Measurements from ENCODE around the gene DCTN2.

The DCTN2 gene

DNA sequence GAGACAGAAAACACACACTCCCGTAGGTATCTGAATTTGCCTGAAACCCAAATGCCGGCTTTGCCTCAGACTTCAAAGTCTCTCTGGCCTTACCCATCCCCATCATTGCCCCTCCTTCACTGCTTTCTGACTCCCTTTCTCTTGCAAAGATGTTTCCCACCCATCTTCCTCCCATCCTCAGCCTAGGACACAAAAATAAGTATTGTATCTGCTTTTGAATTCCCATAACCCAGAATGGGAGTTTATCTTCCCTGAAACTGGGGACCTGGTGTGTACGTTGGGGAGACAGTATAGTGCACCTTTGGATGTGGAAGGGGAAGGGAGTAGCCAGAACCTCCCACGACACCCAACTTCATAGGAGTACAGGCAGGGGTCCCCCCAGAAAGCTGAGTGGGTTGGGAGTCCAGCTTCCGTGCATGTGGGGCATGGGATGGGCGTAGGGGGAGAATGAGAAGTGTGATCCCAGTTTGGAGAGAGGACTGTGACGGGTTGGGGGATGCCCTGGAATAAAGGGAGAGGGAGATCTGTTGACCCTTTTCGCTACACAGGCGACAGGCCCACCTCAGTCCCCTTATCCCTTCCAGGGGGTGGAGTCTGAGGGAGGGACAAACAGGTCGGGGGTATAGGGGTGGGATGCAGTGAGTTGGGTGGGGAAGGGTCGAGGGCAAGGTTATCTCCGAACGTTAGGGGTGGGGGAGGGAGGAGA lies 2.4 kb upstream of the DCTN2 start:
- no peak for DNase-seq

DNA sequence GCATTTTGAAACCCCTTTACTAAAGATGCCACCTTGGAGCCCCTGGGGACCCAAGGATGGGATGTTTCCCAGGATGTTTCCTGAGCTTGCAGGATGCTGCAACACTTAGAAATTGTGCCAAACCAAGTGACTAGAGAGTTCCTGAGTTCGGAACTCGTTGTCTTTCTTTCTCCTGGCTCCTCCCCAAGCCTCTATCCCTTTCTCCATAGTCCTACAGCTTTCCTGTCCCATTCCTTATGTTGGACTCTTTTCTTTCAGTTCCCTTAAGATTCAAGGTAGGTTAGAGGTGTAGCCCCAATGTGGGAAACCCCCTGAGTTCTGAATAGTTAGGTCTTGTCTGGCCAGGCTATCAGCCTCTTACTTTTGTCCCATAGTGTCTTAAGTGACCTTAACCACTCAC lies 1.5 kb upstream of the DCTN2 start:
- DNase-seq = no peak

DNA sequence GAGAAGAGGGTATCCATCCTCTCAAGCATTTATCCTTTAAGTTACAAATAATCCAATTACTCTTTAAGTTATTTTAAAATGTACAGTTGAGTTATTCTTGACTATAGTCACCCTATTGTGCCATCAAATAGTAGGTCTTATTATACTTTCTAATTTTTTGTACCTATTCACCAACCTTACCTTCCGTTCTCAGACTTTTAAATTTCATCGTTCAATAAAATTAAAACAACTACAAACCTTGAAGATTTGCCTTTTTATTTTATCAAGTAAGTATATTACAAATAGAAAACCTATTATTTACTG lies 972 bp upstream of the DCTN2 start:
- no peak for DNase-seq

DNA sequence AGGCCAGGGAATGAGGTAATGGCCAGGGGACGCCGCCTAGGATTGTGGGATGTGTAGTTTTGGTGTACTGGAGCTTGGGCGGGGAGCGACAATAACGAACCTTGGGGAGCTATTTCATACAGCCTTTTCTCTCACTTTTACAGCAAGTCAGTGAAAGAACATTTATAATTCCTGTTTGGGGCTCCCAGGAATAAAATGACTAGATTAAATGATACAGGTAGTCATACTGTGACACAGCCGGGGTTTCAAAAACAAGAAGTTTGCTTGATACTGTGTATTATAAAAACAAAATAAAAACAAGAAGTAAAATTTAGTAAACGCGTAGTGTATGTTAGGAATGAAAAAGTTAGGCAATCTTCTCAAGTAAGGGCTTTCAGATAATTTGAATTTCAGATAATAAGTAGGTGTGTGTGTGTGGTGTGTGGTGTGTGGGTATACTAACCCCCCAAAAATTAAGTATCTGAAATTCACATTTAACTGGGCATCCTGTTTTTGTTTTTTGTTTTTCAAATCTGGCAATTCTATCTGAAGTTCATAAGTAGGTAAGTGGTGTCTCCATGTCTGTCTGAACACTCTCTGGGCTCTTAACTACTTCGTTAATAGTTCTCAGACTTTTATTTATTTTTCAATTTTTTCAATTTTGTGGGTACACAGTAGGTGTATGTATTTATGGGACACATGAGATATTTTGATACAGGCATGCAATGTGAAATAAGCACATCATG lies 458 bp upstream of the DCTN2 start:
- DNase-seq = no peak

DNA sequence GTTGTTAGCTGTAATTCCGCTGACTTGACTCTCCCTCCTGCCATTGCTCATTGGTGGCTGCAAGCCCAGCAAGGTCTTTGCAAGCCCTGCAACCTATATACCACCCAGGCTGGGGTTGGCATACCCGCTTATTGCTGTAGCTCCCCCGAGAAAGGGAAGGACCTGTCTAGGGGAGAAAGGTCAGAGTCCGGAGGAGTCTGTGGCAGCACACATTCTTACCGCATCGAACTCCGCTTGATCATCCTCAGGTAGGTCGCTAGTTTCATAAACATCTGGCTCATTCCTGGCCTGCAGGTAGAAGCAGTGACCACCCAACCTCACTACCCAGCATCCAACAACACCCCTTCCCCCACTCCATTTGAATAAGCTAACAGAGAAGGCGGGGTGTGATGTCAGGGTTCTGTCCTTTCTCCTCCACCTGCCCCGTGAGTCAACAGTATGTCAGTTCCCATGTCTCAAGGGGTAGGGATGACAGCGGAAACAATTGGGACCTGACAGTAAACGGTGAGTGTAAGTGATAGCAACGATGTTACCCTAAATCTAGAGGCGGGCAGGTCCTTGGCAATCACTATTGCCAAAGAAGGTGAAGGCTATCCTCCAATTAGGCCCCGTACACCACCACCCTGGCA lies 1.1 kb downstream of the DCTN2 start:
- DNase-seq = no peak

DNA sequence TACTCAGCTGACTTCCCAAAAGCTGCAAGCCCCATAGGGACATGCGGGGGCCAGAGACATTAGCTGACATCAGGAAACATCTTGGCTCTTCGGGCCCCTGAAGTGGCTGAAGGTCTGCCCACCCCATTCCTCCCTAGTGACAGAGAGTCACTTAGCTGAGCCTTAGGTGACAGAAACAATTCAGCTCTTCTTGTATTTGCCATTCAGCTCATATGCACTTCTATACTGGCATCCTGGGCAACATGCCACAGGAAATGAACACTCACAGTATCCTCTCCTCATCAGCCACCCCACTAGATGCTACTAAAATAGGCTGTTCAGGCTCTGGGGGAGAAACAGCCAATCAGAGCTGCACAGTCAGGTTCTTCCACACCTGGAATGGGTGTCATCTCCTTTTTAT lies 3.4 kb downstream of the DCTN2 start:
- DNase-seq = no peak

DNA sequence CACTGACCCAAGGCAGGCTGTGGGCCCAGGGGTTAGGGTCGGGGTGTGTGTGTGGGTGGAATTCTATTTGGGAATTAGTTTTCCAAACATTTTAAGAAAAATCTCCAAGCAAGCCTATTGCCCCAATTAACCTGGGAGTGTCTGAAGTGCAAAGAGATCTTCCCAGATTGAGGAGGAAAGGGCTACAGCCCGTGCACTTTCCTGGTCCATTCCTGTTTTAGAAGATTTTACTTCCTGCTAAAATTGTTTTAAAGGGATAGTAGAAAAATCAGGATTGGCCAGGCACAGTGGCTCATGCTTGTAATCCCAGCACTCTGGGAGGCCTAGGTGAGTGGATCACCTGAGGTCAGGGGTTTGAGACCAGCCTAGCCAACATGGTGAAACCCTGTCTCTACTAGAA lies 5.3 kb downstream of the DCTN2 start:
- DNase-seq = no peak

DNA sequence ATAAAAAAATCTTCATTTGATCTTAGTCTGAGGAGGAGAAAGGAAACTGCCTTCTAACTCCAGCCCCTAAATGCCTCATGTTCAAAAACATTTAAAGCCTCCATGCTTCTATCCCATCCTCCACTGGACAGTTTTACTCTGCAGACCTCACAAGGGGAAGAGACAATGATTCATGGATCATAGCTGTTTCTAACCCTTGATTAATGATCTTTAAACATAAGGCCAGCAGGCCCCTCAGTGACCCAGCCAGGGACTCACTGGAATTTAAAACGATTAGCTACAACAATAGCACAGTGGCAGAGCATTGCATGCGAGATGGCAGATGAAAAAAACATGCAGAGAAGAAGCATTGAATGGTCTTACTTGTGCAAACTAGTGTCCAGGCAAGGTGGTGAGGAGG lies 6.0 kb downstream of the DCTN2 start:
- no peak for DNase-seq

DNA sequence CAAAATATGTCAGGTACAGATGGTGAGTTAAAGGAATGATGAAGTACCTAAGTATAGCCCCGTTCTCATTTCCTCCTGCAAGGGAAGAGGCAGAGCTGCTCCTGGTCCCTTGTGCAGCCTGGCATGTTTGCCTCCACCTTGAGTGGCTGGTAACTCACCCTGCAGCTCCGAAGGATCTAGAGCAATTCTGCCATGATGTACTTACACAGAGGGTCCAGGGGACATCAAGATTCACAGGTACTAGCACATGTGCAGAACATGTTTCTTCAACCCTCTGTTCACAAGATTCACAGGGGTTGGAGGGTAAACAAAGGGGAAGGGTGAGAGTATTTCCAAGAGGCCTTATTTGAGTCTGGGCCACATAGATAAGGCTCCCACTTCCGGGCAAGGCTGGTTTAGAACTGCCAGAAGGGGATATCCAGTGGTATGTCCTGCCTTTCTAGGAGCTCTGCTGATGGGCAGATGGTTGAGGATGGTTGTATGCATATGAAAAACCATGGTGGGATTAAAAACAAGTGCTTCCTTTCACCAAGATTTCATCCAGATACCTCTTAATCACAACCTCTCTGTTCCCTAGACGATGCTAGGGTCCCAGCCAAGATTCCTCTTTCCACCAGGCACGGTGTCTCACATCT lies 7.7 kb downstream of the DCTN2 start:
- DNase-seq = no peak

DNA sequence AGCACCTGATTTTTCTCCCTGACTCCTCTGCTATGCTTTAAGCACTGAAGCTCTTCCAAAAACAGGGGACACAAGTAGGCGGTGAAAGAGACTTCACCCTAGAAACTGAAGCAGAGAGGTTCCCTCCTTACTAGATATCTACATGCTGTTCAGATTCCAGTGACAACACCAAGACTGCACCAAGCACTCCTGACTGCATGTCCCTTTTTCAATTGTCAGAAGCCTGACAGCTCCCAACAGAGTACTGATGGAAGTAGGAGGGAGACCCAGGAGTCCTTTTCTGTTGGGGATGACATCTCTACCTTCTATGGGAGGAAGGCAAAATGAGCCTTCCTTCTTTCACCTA lies 10.4 kb downstream of the DCTN2 start:
- no peak for DNase-seq

DNA sequence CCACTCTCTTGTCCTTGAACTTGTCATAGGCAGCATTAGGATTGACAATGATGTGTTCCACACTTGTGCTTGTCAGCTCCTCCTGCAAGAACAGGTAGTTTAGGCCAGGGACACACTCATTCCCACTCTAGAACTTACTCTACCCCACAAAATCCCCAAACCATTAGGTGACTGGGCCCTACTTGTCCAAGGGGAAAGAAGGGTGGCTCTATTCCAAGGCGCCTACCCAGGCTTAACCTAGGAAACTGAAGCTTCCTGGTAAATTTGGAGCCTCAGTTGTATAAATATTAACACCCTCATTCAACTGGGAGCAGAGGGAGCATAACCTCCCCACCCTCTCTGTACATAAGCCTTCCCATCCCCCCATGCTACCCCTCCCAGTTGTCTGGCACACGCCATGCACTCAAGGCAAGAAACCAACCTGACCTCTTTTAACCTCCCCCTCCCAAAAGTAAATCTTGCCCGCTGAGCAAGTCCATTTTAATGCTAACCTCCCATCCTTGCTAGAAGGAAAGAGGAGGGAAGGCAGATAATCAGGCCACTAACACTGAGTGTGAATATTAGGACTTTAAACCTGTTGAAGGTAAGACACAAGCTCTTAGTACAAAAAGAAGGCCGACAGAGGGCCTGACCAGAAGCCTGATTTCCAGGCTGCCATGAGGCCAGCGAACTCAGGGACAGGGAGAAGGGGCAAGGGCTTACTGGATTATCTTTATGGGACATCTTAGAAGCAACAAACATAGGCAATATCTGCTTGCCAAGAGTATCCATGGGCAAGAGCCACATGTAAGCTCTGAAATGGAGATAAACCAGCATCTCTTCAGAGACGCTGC lies 11.0 kb downstream of the DCTN2 start:
- no peak for DNase-seq

DNA sequence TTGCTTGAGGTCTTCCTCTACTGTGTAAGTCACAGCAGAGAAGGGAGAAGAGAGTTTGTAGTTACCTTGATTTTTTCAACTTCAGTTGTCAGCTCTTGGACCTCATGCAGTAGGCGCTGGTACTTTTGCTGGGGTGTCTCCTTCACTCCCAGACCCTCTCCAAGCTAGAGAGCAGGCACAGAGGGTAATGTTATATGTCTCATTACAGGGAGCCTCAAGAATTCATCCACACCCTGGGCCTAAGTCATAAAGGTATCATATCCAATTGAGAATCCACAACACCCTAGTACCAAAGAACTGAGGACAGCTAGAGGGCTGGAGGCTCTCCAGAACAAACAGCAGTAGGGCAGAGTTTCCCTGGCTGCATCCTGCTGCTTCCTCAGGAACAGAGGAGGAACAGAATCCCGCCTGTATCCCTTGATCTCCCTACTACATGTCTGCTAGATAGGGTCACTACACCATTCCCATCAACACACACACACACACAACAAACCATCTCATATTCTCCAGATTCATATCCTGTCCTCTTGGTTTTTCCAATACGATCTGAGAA lies 11.9 kb downstream of the DCTN2 start:
- no peak for DNase-seq

DNA sequence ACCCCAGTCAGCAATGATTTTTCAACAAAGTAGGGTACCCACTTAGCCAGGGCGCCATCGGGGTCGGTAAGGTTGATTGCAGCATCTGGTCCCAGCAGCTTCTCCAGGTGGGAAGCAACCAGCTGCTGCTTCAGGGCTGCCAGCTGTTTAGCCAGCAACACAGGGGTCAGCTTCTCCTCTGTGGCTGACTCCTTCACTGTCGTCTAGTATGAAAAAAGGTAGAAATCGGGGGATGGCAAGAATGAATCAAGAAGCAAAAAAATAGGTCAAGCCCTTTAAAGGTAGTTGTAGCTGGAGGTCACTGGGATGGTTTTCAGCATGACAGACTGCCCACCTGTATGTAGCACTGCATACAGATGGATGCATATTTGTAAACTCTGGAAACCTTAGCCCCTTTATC lies 12.7 kb downstream of the DCTN2 start:
- no peak for DNase-seq

DNA sequence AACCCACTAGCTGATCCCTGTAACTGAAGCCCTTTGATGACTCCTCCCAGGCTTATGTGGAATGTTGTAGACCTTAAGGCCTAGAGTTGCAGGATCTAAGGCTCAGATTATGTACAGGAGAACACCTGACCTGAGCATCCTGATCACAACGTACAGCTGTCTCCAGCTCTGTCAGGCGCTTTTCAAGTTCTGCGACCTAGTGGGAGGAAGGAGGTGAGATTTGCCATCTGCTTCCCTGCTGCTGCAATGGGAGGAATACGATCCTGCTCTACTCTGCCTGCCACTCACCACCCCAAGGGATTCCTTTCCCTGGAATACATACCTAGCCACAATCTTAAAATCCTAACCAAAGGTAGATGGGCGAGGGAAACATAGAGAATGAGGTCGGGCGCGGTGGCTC lies 13.9 kb downstream of the DCTN2 start:
- no peak for DNase-seq

DNA sequence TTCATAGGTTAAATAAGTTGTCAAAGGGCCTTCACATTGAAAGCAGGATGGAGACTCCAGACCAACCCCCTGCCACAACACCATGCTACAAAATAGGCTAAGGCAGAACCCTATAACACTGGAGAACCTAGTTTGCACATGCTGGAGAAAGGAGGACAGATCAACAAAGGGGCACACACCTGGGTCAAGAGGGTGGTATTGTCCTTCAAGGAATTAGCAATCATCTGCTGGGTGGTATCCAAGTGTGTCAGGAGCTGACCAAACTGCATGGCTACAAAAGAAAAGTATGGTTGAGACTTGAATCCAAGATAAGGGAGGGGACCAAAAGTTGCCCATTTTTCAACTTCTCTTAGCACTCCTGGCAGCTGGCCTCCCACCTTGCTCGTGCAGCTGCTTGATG lies 15.2 kb downstream of the DCTN2 start:
- no peak for DNase-seq

DNA sequence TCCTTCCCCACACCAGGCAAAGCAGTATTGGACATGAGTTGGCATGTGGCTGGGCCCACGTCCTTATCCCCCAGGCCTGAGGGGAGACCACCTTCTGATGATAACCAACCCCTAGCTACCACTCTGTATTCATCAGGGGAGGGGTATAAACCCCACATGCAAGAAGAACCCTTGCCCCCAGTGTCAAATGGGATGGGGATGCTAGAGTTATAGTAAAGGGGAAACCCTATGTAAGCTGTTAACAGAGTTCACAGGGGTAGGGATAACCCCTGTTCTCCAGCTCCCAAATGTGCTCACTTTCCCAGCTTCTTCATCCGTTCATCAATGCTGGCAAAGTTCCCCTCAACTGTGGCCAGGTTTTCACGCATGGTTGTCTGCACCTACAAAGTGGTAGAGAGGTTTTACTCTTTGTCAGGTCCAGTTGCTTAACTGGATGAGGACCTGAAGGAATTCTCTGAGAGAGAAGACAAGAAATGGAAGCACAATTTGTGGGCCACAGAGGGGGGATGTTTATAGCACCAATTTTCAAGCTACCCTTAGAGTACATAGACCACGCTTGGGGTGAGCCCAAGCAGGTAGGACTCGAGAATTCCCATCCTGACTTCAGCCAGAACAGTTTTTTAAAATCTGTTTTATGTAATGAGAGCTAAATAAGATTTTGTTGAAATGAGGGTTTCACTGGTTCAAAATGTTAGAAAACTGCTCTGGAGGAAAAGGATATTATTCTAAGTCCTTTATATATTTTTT lies 16.4 kb downstream of the DCTN2 start:
- no peak for DNase-seq

DNA sequence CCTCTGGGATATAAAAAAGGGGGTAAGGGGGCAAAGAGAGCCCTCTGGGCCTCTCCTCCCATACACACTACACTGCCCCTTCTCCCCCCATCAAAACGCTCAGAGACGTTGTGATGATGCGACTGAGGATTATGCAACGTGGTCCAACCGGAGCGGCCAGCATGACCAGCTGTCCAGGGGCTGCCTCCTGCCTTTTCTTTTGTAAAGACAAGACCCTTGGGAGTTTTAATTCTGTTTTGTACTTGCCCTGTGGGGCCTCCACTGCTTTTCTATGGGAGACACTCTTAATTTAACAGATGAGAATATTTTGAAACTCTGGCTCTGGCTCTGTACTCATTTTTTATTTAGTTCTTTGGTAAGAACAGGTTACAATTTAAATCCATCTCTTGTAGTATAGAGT lies 17.2 kb downstream of the DCTN2 start:
- DNase-seq = no peak

DNA sequence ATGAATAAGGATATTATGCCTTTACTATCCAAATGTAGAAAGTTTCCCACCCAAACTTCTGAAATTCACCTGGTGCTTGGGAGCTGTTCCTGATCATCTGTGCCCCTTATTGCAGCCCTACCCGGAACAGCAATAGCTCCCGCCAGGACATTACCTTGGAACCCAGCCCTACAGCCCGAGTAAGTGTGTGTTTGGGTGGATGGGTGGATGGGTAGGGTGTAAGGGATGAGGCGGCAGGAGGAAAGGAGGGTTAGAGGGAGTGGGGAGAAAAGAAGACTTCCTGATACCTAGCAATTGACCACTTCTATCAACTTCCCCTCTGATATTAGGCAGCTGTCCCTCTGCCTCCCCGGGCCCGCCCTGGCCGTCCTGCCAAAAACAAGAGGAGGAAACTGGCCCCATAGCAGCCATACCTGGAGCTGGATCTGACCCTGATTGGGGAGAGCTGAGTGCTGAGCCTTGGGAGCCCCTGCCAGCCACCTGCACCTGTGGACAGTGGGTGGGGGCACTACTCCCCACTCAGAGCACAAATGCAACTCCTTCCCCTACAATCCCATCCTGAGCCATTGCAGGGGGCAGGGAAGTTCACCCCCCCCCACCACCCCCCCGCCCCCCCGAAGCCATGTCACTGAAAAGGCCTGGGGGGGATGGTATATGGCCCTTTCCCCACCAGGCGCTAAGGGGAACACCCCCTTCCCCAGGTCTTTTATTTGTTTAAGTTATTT lies 18.0 kb downstream of the DCTN2 start:
- no peak for DNase-seq

DNA sequence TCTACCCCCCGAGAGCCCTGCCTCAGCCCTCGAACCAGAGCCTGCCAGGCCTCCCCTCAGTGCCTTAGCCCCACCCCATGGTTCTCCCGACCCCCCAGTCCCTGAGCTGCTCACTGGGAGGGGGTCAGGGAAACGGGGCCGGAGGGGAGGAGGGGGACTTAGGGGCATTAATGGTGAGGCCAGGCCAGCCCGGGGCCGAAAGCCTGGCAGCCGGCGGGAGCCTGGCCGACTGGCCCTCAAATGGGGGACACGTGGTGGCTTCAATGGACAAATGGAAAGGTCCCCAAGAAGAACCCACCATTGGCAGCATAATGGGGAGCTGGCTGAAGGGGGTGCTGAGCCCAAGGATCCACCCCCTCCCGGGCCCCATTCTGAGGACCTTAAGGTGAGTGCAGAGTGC lies 18.8 kb downstream of the DCTN2 start:
- DNase-seq = no peak

DNA sequence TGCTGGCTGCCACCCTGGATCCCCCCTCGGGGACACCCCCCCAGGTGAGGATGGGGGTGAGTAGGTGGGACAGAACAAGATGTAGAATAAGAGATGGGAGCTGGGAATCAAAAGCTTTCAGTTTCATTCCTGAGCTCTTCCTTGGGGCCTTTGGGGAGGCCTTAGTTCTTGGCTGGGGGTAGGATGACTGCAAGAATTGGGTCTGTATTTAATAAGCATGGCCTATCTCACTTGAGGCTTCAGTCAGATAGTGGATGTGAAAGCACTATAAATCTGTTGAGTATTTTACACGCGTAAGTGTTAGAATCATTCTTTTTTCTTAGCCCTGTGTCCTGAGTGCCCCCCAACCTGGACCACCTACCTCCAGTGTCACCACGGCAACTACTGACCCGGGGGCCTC lies 19.8 kb downstream of the DCTN2 start:
- no peak for DNase-seq

DNA sequence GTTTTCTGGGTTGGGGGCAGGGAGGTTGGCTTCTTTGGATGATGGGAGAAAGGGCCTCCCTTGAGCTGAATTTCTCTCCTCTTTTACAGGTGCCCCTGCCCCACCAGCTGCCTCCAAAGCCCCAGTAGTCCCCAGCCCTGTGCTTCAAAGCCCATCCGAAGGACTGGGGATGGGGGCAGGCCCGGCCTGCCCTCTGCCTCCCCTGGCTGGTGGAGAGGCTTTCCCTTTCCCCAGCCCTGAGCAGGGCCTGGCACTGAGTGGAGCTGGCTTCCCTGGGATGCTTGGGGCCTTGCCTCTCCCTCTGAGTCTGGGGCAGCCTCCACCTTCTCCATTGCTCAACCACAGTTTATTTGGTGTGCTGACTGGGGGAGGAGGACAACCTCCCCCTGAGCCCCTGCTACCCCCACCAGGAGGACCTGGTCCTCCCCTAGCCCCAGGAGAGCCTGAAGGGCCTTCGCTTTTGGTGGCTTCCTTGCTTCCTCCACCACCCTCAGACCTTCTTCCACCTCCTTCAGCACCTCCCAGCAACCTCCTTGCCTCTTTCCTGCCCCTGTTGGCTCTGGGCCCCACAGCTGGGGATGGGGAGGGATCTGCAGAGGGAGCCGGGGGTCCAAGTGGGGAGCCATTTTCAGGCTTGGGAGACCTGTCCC lies 20.4 kb downstream of the DCTN2 start:
- no peak for DNase-seq
